GM19043 (cell line): ENCODE measurements around the gene TXNDC9.
"Not testable (repeated sequence)": the region's sequence is repeated elsewhere in the genome, so short reads cannot be mapped to it uniquely, and the experiment has no call there.

Experiments used
- ATAC-seq: cut with Tn5 transposase; IDR thresholded peaks from one replicate; pipeline ENCODE4 v1.9.1; 2021; ENCODE audit warnings: low read depth; ENCODE audit not compliant: unreplicated experiment

The TXNDC9 gene, protein sequence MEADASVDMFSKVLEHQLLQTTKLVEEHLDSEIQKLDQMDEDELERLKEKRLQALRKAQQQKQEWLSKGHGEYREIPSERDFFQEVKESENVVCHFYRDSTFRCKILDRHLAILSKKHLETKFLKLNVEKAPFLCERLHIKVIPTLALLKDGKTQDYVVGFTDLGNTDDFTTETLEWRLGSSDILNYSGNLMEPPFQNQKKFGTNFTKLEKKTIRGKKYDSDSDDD

GRCh38 chr2:99335911-99336803, at the start of gene TXNDC9:
Gene TXNDC9, minus strand, starts transcription at chr2:99336333. Its CDS starts 3,123 bp downstream, at chr2:99333210.
- peak; percentile 67 for ATAC-seq

DNA sequence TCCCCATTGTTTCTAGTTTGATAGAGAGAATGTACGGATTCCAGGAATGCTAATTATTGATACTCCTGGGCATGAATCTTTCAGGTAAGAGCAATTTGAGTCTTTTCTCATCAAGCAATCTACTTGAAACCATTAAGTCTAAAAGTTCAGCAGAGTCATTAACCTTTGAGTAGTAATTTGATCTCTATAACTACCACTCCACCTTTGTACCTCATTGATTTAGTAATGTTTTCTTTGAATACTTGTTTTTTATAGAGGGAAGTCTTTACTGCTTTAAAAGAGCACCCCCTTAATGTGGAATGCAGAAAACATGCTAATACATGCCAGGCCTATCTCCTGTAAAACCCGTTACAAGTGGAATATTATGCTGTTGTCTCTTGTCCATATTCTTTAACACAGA, 46.0 kb upstream of the TXNDC9 start:
- ATAC-seq, result no peak

DNA sequence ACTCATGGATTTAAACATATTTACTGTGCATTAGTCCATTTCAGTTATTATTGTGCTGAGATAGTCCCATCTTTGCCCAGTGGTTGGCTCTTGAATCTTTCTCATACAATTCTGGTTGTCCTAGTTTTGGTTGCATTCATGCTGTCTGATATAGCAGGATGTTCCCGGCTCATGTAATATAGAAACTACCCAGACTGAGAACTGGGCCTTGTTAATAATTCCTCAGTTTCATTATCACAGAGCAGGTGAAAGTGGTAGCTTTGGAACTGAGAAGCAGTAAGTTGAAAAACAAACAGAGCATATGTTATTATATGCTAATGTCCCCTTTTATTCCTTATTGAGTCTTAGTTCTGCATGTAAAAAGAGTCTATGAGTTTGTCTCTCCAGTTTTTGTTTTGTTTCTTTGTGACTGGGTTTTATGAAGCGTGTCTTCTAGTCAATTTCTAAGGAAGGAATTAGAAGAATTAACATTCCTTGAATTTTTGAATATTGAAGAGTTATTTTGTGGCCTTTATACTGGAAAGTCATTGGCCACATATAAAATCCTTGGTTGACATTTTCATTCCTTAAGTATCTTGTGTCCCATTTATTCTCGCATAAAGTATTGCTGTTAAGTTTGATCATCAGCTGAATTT, 44.4 kb upstream of the TXNDC9 start:
- peak; percentile 71 for ATAC-seq

DNA sequence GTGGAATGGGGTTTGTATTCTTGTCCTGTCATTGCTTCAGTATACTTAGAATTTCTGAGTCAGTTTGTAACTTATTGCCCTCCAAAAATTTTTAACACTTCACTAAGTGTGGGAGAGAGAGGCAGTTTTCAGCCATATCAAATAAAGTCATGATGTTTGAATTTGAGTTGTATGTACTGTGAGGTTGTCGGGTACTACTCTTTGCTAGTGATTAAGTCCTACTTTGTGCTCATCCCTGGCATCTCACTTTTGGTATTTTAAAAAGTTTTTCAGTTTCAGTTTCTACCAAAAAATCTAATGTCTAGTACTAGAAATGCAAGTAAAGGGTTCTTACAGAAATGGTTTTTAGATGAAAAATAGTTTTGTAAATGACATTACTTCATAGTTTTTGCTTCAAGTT, 41.7 kb upstream of the TXNDC9 start:
- no peak for ATAC-seq

DNA sequence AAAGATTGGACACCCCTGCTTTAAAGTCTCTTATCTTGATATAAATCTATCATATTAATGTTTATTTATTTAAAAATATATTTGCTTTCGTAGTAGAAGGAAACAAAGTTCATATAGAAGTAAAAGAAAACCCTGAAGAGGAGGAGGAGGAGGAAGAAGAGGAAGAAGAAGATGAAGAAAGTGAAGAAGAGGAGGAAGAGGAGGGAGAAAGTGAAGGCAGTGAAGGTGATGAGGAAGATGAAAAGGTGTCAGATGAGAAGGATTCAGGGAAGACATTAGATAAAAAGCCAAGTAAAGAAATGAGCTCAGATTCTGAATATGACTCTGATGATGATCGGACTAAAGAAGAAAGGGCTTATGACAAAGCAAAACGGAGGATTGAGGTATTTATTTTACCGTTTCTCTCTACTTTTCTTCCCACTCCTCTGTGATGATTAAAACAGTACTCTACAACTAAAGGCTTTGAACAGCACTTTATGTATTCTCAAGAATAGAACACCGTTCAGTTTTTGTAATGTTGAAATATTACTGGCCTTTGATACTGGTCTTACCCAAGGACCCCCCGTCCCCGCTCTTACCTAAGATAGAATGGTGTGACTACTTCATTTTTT, 40.2 kb upstream of the TXNDC9 start:
- ATAC-seq, result no peak

- ATAC-seq, result no peak
Observed at GRCh38 chr2:99374747-99375146, 38.6 kb upstream of the TXNDC9 start.

GRCh38 chr2:99373144-99373543, 37.0 kb upstream of the TXNDC9 start:
- no peak for ATAC-seq

- ATAC-seq, result not testable (repeated sequence)
Observed at GRCh38 chr2:99368854-99369253, 32.7 kb upstream of the TXNDC9 start.

DNA sequence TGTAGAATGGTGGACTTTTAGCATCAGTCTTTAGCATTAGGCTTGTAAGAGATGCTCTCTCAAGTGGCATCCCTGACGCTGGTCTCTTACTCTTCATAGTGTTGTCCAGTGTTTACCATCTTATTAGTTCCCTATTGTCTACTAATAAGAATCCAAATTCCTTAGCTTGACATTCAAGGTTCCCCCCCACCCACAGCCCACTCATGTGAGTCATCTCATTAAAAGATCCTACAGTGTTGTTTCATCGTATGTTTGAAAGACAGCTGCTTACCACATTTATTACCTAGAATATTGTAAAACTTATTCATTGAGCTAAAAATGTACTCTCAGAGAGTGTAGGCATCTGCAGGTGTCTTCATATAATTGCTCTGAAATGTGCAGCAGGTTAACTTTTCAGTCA, 29.5 kb upstream of the TXNDC9 start:
- no peak for ATAC-seq

DNA sequence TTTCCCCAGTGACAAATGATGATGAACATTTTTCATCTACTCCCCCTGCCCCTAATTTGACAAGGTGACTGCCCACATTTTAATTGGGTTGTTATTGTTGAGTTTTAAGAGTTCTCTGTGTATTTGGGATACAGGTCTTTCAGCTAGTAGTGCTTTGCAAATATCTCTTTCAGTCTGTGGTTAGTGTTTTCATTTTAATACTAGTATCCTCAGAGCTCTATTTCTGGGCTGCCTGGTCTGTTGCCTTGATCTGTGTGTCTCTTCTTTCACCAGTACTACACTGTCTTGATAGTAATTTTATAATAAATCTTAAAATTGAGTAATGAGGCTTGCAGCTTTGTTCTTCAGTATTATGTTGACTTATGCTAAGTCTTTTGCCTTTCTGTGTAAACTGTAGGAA, 20.7 kb upstream of the TXNDC9 start:
- no peak for ATAC-seq

DNA sequence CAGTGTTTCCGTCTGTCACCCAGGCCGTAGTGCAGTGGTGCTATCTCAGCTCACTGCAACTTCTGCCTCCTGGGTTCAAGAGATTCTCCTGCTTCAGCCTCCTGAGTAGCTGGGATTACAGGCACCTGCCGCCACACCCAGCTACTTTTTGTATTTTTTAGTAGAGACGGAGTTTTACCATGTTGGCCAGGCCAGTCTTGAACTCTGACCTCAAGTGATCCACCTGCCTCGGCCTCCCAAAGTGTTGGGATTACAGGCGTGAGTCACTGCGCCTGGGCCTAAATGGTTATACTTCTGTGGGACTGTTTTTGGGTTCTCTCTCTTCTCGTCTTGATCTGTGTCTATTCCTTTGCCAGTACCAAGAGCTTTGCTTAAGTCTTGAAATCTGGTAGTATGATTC, 18.7 kb upstream of the TXNDC9 start:
- not testable (repeated sequence) for ATAC-seq

GRCh38 chr2:99354070-99354469, 17.9 kb upstream of the TXNDC9 start:
- ATAC-seq, result no peak

- no peak for ATAC-seq
Observed at GRCh38 chr2:99350194-99350593, 14.1 kb upstream of the TXNDC9 start.

GRCh38 chr2:99348173-99348572, 12.0 kb upstream of the TXNDC9 start:
- peak; percentile 44 for ATAC-seq

DNA sequence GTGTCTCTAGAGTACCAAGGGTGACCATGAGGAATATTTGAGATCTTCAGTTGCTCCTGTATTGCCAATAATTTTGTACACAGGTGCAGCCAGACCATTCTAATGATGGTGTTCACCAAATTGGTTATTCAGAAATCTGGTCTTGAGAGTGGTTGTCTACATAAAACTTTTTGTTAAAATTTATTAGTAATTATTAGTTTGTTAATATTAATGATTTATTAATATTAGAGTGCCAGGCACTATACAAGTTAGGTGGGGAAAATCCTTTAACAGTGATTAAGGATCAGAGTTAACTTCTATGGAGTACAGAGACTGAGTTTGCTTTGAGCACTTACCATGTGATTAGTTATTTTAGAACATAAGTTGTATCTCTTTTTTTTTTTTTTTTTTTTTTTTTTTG, 10.1 kb upstream of the TXNDC9 start:
- ATAC-seq, result no peak

DNA sequence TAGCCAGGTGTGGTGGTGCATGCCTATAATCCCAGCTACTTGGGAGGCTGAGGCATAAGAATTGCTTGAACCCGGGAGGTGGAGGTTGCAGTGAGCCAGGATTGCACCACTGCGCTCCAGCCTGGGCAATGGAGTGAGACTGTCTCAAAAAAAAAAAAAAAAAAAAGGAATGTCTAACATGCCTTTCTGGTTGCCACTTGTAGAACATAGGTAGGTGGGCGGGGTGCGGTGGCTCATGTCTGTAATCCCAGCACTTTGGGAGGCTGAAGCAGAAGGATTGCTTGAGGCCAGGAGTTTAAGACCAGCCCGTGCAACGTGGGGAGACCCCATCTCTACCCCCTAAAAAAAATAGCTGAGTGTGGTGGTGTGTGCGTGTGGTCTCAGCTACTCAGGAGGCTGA, 9.3 kb upstream of the TXNDC9 start:
- ATAC-seq, result not testable (repeated sequence)

DNA sequence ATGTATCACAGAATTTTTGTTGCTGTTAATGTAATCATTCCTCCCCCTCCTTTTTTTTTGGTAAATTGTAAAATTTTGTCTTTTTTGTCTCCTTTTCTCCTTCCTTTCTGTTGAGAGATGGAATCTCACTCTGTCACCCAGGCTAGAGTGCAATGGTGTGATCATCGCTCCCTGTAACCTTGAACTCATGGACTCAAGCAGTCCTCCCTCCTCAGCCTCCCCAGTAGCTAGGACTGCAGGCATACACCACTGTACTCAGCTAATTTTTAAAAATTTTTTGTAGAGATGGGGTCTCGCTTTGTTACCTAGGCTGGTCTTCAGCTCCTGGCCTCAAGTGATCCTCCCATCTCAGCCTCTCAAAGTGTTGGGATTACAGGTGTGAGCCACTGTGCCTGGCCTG, 6.4 kb upstream of the TXNDC9 start:
- ATAC-seq, result no peak

GRCh38 chr2:99340669-99341236, 4.6 kb upstream of the TXNDC9 start:
- no peak for ATAC-seq

GRCh38 chr2:99338029-99338585, 2.0 kb upstream of the TXNDC9 start:
- no peak for ATAC-seq
